Endothelial cell of umbilical vein (primary cell): ENCODE measurements around the gene ATOSB. TPM values are rescaled to one million over a fixed set of nuclear protein-coding genes. Genes with fewer than 3 reads are reported as not detected.
A peak's percentile ranks its signal among the peaks of the same experiment; 100 is the strongest.

Source experiments
- BruUV-seq: library from RNA; stranded (reverse); fragments of 400-500 nt; replicated peaks from 2 replicates; lab custom pipeline; 2021; lab: Mats Ljungman, UMichigan
- CTCF ChIA-PET: fragments of 300-600, 350-600 bp; sonication (Branson Sonifier 250); formaldehyde crosslinking; loops from one replicate; lab custom pipeline; 2021; ENCODE audit warnings: antibody characterized with exemption, inconsistent platforms; lab: Charles Lee
- POLR2A ChIA-PET: fragments of 300-600, 350-600 bp; sonication (Branson Sonifier 250); formaldehyde crosslinking; loops from one replicate; lab custom pipeline; 2021; ENCODE audit warnings: antibody characterized with exemption, inconsistent platforms; lab: Charles Lee
- DNase-seq: peaks from one replicate; pipeline ENCODE4 v3.0.0-alpha.2; 2011; ENCODE audit warnings: low read depth, low spot score
- FAIRE-seq: peaks from 2 replicates; lab custom pipeline; 2011; peaks lifted over from hg19 to GRCh38; lab: Jason Lieb, UNC
- H2AFZ ChIP-seq: 2 replicates; pipeline ENCODE4 v1.6.0; 2012; ENCODE audit warnings: low read depth, low read length, control low read depth, inconsistent platforms
- H3K27ac ChIP-seq: 2 replicates; pipeline ENCODE4 v1.5.1; 2011; ENCODE audit warnings: low read depth, mild to moderate bottlenecking, control low read depth, low read length, moderate library complexity; ENCODE audit not compliant: insufficient read depth
- H3K27me3 ChIP-seq, 2 experiments: 2 replicates each; pipeline versions ENCODE4 v1.6.0 to v1.6.1; 2011; ENCODE audit warnings: low read length in 2 of 2, mixed read lengths in 1 of 2; ENCODE audit not compliant: control insufficient read depth in 2 of 2, insufficient read depth in 2 of 2
- H3K36me3 ChIP-seq, 2 experiments: 2 replicates in 1 of 2; 3 replicates in 1 of 2; pipeline ENCODE4 v1.5.1; 2011; ENCODE audit warnings: low read length in 2 of 2, mild to moderate bottlenecking in 1 of 2, moderate library complexity in 1 of 2; ENCODE audit not compliant: control insufficient read depth in 2 of 2, insufficient read depth in 2 of 2; ENCODE audit errors: extremely low read depth in 1 of 2
- H3K4me1 ChIP-seq: 3 replicates; pipeline ENCODE4 v1.5.1; 2011; ENCODE audit warnings: mild to moderate bottlenecking, low read length; ENCODE audit not compliant: control insufficient read depth, insufficient read depth; ENCODE audit errors: extremely low read depth
- H3K4me2 ChIP-seq: 2 replicates; pipeline ENCODE4 v1.6.1; 2011; ENCODE audit warnings: low read length, control low read depth, mixed read lengths; ENCODE audit not compliant: insufficient read depth
- H3K4me3 ChIP-seq, 3 experiments: fragments of 200-600 bp in 1 of 3; sonication (generic), shearing (Covaris generic) in 1 of 3; replicated peaks in 1 of 3; 2 replicates each; pipeline ENCODE4 v1.5.1; 2011 to 2016; ENCODE audit warnings: control low read depth in 3 of 3, low read length in 3 of 3, mild to moderate bottlenecking in 2 of 3, inconsistent platforms in 1 of 3, low read depth in 1 of 3, moderate library complexity in 1 of 3; ENCODE audit not compliant: insufficient read depth in 1 of 3
- H3K79me2 ChIP-seq: 2 replicates; pipeline ENCODE4 v1.6.0; 2012; ENCODE audit warnings: low read length, inconsistent platforms; ENCODE audit not compliant: control insufficient read depth, insufficient read depth
- H3K9ac ChIP-seq: replicated peaks from 2 replicates; pipeline ENCODE3; 2011; ENCODE audit warnings: low read length, control low read depth; ENCODE audit not compliant: insufficient read depth; ENCODE audit errors: extremely low read depth
- H3K9me1 ChIP-seq: replicated peaks from 3 replicates; pipeline ENCODE4 v1.6.0; 2011; ENCODE audit warnings: mild to moderate bottlenecking, low read length; ENCODE audit not compliant: control insufficient read depth, insufficient read depth; ENCODE audit errors: extremely low read depth
- H3K9me3 ChIP-seq: replicated peaks from 2 replicates; pipeline ENCODE4 v1.5.1; 2012; ENCODE audit warnings: low read length, inconsistent platforms; ENCODE audit not compliant: control insufficient read depth, insufficient read depth
- H4K20me1 ChIP-seq: replicated peaks from 2 replicates; pipeline ENCODE3; 2011; ENCODE audit warnings: mild to moderate bottlenecking, low read length; ENCODE audit not compliant: control insufficient read depth, insufficient read depth; ENCODE audit errors: extremely low read depth
- CTCF ChIP-seq, 2 donors: IDR thresholded peaks; 1 replicate in 1 of 2; 2 replicates in 1 of 2; pipeline ENCODE4 v1.5.1; 2011; ENCODE audit warnings: low read length in 2 of 2, mild to moderate bottlenecking in 2 of 2, moderate library complexity in 2 of 2, control low read depth in 1 of 2, inconsistent platforms in 1 of 2, low read depth in 1 of 2; ENCODE audit not compliant: insufficient read depth in 1 of 2; ENCODE audit errors: extremely low read depth in 1 of 2
- EZH2 ChIP-seq: IDR thresholded peaks from 2 replicates; pipeline ENCODE4 v1.6.1; 2012; ENCODE audit warnings: borderline replicate concordance, low read depth, mild to moderate bottlenecking, moderate library complexity, low read length, inconsistent platforms; ENCODE audit not compliant: severe bottlenecking
- FOS ChIP-seq: IDR thresholded peaks from 2 replicates; pipeline ENCODE4 v1.6.1; 2011; ENCODE audit warnings: mild to moderate bottlenecking, low read length, moderate library complexity, borderline replicate concordance; ENCODE audit not compliant: insufficient read depth
- GATA2 ChIP-seq: IDR thresholded peaks from 2 replicates; pipeline ENCODE4 v1.7.0; 2011; ENCODE audit warnings: low read depth, mild to moderate bottlenecking, moderate library complexity, mixed read lengths, low read length; ENCODE audit not compliant: insufficient read length, insufficient read depth
- JUN ChIP-seq: IDR thresholded peaks from 2 replicates; pipeline ENCODE4 v1.6.1; 2011; ENCODE audit warnings: borderline replicate concordance, low read depth; ENCODE audit not compliant: insufficient read length, insufficient read depth
- MYC ChIP-seq: IDR thresholded peaks from one replicate; pipeline ENCODE4 v1.6.1; 2011; ENCODE audit warnings: mild to moderate bottlenecking, low read depth, low read length
- POLR2A ChIP-seq: IDR thresholded peaks from 2 replicates; pipeline ENCODE4 v1.6.1; 2012; ENCODE audit warnings: low read depth, mild to moderate bottlenecking, control low read depth, low read length
- POLR2AphosphoS5 ChIP-seq: IDR thresholded peaks from 2 replicates; pipeline ENCODE4 v1.6.1; 2012; ENCODE audit warnings: low read depth, mild to moderate bottlenecking, control low read depth, low read length, moderate library complexity; ENCODE audit not compliant: insufficient read depth
- dilution Hi-C: fragments of 300-500 bp; cut with MboI; formaldehyde crosslinking; loops from one replicate; pipeline ENCODE4 v1.15.0; 2019; ENCODE audit warnings: low sequenced_read_pairs; ENCODE audit not compliant: extremely low pct_ligation_motif_present
- intact Hi-C: fragments of 100-400 bp; cut with micrococcal nuclease; formaldehyde crosslinking; loops from one replicate; pipeline ENCODE4 v1.10.0; 2022
- polyA plus RNA-seq, 4 experiments: library from polyadenylated mRNA; depleted of rRNA in 3 of 4; stranded (reverse) in 3 of 4; unstranded in 1 of 4; fragments of >200 nt; gene quantifications; 2 replicates each; pipeline versions ENCODE4 v1.2.1 to v1.2.3, GENCODE V29; 2011 to 2012; ENCODE audit warnings: missing spikeins in 1 of 4
- total RNA-seq: library from RNA; stranded (reverse); gene quantifications from 2 replicates; pipeline ENCODE4 v1.2.3, GENCODE V29; 2021
- TF ChIP-seq, protein P1 (sequence below): IDR thresholded peaks from 2 replicates; pipeline ENCODE4 v1.6.1; 2011; ENCODE audit not compliant: insufficient read depth, insufficient read length

ATOSB gene
- total and polyA plus RNA-seq, 2 donors (not counting 3 experiments of a cell fraction or from before 2014, with no cell fraction given): 34.7 to 58.0 TPM

GRCh38 chr9:35102769-35103659 is 12.6 kb downstream of the ATOSB start, which contains the start of gene STOML2:
Gene STOML2 (minus strand): TSS chr9:35103131. CDS start chr9:35103094, 37 bp downstream.
- Histone ChIP-seq H2AFZ (peak within 1 kb of the TSS; percentile 76), H3K4me3 (peak within 1 kb of the TSS; percentile 50 to 83 (median 80)), H3K9me1 (no peaks in the 10 kb centered on the region), H3K9ac (peak within 1 kb of the TSS; percentile 91), H3K9me3 (no peaks in the 10 kb centered on the region), H3K4me2 (peak within 1 kb of the TSS; percentile 26), H3K27ac (peak within 1 kb of the TSS; percentile 50), H3K36me3 (peaks cover 12 to 50% of the 10 kb centered on the region in 2 experiments), H4K20me1 (no peaks in the 10 kb centered on the region), H3K4me1 (peaks cover 13% of the 10 kb centered on the region), H3K79me2 (peaks cover 13% of the 10 kb centered on the region), H3K27me3 (no peaks in the 10 kb centered on the region)
- DNase-seq (peak; percentile 96), FAIRE-seq (peak; percentile 100)
- BruUV-seq: TSS peak; percentile 87
- TF ChIP-seq POLR2A (peak; percentile 88), POLR2AphosphoS5 (peak; percentile 89), MYC (no peak), GATA2 (no peak), CTCF (IDR thresholded peaks at IDR 0.05; ENCODE audit: extremely low read depth in 1 of 2, insufficient read depth in 1 of 2, low read depth in 1 of 2, low read length in 2 of 2) (no peak), FOS (no peak), JUN (no peak), EZH2 (no peak)
- TF ChIP-seq, protein P1, sequence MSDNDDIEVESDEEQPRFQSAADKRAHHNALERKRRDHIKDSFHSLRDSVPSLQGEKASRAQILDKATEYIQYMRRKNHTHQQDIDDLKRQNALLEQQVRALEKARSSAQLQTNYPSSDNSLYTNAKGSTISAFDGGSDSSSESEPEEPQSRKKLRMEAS: peak; percentile 3
- dilution Hi-C loops: no loop called here
- POLR2A ChIA-PET: interaction anchor here (0.9 to 1.3 kb wide), 4 partner anchors 9 to 31 kb away, joined by 3 to 8 read pairs (median 4); partner anchors contain the start of gene VCP
- intact Hi-C loops: loop anchor here (1.0 kb wide), 1 partner anchor 8 kb away; no protein-coding TSS in a partner anchor
- CTCF ChIA-PET: interaction anchor here (0.8 to 3.0 kb wide), 9 partner anchors 11 to 451 kb away, joined by 3 to 13 read pairs (median 3); partner anchors contain the start of gene FANCG
